Activated CD4-positive, alpha-beta T cell treated with anti-CD3 and anti-CD28 coated beads, Interleukin-2, amount 50 U/mL, for 4 hours (primary cell): Measurements from ENCODE around the gene NFKB2.

ENCODE experiments used
- DNase-seq, 2 experiments: peaks; one replicate each; pipeline ENCODE4 v3.0.0-alpha.2; 2020

The NFKB2 gene

DNA sequence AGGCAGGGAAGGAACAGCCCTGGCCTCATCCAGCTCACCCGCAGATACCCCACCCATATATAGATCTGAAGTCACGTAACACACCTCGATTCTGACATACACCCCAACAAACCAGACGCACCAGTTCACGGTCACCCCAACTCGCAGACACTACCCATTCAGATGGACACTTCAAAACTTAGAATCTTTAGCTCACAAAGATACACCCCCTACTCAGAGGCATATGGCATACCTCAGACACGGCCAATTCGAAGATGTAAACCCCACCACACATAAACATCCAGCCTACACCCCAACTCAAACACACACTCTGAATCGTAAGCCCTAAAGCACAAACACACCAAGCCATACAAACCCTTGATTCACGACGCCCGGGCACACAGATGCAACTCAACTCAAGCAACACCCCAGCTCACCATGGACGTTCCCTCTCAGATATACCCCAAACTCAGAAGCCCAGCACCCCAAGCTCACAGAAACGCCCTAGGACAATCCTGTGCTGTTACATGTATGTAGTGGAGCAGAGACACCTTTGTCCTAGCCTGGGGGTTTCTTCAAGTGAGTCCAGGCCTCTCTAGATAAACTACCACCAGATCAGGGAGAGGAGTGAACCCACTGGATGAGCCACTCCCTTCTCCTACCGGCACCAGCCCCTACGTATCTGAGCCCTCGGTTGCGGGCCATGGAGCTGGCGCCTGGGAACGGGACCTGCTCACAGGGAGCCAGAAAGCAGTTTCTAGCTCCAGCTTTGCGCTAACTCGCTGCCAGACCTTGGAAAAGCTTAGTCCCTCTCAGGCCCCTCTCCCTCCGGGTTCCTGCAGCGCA, 14.3 kb downstream of the NFKB2 start:
- no peak for DNase-seq

- DNase-seq = peak; percentile 65 to 69
Observed at GRCh38 chr10:102410429-102411073, 15.0 kb downstream of the NFKB2 start.

DNA sequence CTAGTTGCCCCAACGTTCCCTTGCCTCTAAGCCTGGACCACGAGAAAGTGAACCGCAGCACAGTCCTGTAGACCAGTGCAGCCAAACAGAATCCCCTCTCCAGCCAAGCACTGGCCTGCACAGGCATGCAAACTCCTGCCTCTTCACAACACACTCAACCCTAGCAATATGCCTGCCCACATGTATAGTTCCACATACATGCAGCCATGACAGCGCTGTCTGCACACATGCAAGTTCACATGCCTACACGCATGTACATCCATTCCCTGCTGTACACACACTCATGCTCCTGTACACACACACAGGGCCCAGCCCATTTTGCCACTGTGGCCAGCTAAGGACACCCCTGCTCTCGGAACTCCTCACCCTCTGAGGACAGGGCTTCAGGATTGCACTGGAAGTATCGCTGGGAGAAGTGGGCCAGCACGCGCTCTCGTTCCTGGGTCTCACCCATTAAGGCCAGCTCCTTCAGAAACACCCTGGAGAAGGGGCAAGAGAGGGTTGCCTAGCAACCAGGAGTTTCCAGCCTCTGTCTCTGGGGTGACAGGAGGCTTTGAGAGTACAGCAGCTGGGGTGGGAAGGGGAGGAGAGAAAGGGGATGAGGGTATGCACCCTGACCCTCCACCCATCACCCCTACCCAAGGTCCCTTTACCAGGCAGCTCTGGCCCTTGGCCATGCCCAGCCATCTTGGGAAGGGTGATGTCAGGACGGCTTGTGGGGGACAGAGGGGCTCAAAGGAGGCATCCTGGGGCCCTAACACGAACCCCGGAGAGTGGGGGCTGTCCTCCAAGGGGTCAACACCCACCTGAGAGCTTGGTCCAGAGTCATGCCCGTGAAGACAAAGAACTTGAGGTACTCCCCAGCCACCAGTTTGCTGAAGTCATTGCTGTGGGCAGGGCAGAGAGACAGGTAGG, 16.1 kb downstream of the NFKB2 start:
- no peak for DNase-seq

GRCh38 chr10:102412293-102412692, 16.8 kb downstream of the NFKB2 start:
- no peak for DNase-seq

- DNase-seq = no peak
Observed at GRCh38 chr10:102413053-102413705, 17.7 kb downstream of the NFKB2 start.

GRCh38 chr10:102413806-102414561, 18.5 kb downstream of the NFKB2 start:
- DNase-seq = no peak

DNA sequence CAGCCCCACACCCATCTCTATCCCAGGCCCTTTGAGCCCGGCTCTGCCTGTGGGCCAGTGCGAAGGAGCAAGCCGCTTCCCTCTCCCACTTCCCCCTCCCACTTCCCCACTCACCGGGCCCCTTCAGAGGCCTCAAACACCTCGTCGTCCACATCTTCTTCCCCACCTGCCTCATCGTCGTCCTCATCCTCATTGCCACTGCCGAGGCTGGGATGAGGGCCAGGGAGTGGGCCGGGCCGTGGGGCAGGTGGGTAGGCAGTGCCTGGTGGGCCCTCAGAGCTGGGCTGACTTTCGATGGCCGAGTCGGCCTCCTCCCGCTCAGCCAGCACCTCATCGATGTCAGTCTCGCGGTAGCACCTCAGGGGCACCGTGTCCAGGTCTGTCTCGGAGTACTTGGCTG, 19.2 kb downstream of the NFKB2 start:
- no peak for DNase-seq

DNA sequence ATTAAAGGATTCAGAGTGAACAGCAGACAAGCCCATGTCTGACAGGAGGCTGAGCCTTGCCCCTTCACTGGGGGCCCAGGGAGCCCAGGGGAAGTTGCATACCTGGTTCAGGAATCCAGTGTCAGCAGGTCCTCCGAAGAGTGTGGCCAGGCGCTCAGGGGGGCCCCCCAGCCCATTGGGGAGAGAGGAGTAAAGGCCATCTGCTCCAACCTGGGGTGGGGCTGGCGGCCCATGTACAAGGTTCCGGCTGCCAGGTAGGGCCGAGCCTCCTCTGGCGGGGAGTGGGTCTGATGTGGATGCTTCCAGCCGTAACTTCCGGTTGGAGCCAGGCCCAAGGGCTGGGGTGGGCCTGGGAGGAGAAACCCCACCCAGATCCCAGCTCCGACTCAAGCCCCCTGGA, 20.8 kb downstream of the NFKB2 start:
- DNase-seq = no peak

- no peak for DNase-seq
Observed at GRCh38 chr10:102416695-102417094, 21.2 kb downstream of the NFKB2 start.

- no peak for DNase-seq
Observed at GRCh38 chr10:102418622-102419268, 23.2 kb downstream of the NFKB2 start, which contains the start of gene PSD. Gene PSD (minus strand): TSS chr10:102418785. CDS start chr10:102417038, 1,747 bp downstream.

GRCh38 chr10:102419269-102420180, 24.0 kb downstream of the NFKB2 start:
- DNase-seq = peak; percentile 52 to 54

DNA sequence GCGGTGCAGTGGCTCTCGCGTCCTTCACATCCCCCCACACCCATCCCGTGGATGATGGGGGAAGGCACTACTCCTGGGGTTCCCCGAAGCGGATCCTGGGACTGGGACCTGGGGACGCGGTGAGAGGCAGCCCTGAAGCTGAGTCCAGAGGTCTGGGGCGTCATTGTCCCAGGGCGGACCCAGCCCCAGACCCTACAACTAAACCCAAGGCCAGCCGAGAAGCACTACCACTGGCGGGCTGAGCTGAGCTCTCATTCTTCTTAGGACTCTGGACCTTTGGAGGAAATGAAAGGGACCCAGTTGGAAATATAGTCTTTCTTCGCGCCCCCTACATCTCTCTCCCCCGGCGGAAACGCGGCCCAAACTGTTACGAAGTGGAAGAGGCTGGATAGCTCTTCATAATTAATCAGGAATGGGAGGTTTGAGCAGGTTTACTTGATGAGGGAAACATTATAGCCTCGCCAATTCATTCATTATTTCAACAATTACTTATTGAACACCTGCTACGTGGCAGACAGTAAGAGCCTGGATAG, 24.7 kb downstream of the NFKB2 start:
- no peak for DNase-seq

DNA sequence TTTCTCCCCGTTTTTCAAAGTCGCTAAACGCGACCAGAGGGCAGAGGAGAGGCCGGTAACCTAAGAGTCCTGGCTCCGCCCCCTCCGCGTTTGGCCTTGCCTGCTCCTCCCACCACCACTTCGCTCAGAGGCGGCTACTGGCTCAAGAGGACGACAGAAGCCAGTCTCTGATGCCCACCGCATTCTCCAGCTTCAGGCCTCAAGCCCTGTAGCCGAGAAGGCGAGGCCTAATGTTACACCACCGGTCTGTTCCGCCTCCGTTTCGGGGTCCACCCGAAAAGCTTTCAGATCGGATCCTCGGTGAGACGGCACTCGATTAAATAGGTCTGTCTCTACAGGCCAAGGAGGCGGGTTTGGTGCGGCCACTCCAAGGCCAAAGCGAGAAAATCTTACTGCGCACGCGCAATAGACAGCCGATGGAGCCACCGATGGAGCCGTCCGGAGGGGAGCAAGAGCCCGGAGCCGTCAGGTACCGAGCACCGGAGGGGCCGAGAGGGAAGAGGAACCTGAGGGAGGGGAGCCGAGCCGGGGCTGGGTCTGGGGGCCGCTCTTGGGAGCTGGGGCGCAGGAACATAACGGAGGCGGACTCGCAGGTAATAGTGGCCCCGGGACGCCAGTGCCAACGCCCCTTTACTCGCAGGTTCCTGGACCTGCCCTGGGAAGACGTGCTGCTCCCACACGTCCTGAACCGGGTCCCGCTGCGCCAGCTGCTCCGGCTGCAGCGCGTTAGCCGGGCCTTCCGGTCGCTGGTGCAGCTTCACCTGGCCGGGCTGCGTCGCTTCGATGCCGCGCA, 25.4 kb downstream of the NFKB2 start, which contains the start of gene FBXL15:
Gene FBXL15, plus strand, starts transcription at position 123 of the 793 bp plus-strand sequence. Its CDS starts 294 bp downstream, at position 417.
- DNase-seq = peak; percentile 90 to 92

GRCh38 chr10:102421507-102421756, 25.9 kb downstream of the NFKB2 start:
- DNase-seq = no peak

DNA sequence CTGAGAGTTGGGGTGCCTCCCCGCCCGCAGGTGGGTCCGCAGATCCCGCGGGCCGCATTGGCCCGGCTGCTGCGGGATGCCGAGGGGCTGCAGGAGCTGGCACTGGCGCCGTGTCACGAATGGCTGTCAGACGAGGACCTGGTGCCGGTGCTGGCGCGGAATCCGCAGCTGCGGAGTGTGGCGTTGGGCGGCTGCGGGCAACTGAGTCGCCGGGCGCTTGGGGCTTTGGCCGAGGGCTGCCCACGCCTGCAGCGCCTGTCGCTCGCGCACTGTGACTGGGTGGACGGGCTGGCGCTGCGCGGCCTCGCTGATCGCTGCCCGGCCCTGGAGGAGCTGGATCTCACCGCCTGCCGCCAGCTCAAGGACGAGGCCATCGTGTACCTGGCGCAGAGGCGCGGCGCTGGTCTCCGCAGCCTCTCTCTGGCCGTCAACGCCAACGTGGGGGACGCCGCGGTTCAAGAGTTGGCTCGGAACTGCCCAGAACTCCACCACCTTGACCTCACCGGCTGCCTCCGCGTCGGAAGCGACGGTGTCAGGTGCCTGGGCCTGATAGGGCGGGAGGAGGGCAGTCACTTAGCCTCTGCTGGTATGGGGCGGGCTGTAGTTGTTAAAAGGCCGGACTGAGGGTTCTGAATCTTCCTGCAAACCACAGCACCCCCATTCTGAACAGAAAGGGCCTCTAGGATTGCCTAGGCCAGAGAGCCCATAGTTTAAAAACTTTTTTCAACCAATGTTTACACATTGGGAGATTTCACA, 26.4 kb downstream of the NFKB2 start:
- DNase-seq = no peak

DNA sequence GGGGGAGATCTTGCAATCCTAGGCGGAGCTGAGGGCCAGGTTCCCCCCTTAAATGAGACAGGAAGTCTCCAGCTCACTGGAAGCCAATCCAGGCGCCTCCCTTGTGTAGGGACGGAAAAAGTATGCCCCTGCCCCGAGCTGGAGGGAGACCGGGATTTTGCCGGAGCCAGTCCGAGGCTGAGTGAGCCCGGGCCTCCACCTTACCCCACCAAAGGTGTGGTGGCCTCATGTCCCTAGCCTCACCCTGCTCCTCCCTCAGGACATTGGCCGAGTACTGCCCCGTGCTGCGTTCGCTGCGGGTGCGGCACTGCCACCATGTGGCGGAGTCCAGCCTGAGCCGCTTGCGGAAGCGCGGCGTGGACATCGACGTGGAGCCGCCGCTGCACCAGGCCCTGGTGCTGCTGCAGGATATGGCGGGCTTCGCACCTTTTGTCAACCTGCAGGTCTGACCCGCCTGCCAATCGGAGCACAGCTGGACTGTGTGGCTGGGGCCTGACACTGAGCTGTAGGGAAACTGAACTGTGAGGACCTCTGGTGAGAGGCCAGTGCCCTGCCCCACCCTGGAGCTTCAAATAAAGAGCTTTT, 27.1 kb downstream of the NFKB2 start:
- no peak for DNase-seq

DNA sequence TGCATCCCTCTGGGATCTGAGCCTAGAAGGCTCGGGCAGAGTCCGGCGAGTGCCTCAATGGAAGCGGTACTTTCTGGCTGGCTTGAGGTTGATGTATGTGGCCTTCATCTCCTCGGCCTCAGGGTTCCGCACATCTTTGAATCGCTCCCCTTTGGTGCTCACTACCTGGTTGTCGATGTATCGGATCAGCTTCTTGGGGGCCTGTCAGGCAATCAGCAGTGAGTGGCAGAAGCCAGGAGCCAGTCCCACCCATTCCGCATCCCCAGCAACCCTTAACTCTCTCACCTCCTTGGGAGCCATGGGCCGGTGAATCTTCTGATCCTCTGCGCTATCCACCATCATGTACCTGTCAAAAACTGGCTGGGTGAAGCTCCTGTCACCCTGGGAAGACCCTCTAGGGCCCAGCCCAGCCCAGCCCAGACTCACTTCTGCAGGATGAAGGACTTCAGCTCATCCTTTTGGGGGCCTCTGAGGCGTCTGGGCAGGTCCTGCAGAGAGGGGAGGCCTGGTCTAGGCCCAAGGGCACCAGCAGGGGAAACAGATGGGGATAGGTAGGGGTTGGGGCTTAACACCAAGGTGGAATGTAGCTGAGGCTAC, 28.0 kb downstream of the NFKB2 start:
- no peak for DNase-seq

DNA sequence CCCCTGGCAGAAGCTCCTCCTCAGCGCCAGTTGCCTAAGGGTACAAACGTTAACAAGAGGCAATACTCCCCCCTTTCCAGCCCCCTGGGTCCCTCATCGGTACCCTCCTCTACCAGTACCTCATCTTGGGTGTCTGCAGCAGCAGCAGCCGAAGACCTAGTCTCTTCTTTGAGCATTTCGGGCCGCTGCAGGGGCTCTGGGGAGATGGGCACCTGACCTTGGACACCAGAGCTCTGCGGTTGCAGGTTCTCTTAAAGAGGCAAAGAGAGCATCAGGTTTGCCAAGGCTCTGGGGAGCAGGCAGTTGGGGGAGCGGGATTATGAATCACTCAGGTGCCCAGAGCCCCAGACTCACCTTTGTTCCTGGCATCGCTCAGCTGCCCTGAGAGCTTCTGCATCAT, 28.6 kb downstream of the NFKB2 start:
- no peak for DNase-seq
